IMR-90 (cell line): ENCODE measurements around the gene GPLD1. TPM values are rescaled to one million over a fixed set of nuclear protein-coding genes. Genes with fewer than 3 reads are reported as not detected.

Experiments used
- ATAC-seq: fragments of 200-7000 bp; cut with Tn5 transposase; 2 replicates; pipeline ENCODE4 v1.9.1; 2020; ENCODE audit warnings: low read depth, mild to moderate bottlenecking, moderate library complexity
- BruUV-seq: library from RNA; stranded (reverse); fragments of 400-500 nt; replicated peaks from 2 replicates; lab custom pipeline; 2021; lab: Mats Ljungman, UMichigan
- CTCF ChIA-PET: fragments of 300-600 bp; formaldehyde crosslinking; extraction: SDS; loops from one replicate; lab custom pipeline; 2021; ENCODE audit warnings: antibody characterized with exemption; lab: Yijun Ruan, JAX
- POLR2A ChIA-PET: fragments of 300-600 bp; sonication (Branson Sonifier 250); formaldehyde crosslinking; loops from one replicate; lab custom pipeline; 2022; ENCODE audit warnings: antibody characterized with exemption; ENCODE audit not compliant: unreplicated experiment; lab: Charles Lee
- DNase-seq: peaks from one replicate; pipeline ENCODE4 v3.0.0; 2013
- H2AFZ ChIP-seq: replicated peaks from 2 replicates; pipeline ENCODE3; 2013; ENCODE audit warnings: low read length, mild to moderate bottlenecking; ENCODE audit not compliant: poor library complexity
- H2AK5ac ChIP-seq: 2 replicates; pipeline ENCODE4 v1.6.1; 2013; ENCODE audit warnings: low read depth, low read length, inconsistent platforms
- H2AK9ac ChIP-seq: replicated peaks from 2 replicates; pipeline ENCODE3; 2013; ENCODE audit warnings: mild to moderate bottlenecking, low read depth, low read length, moderate library complexity; ENCODE audit not compliant: poor library complexity
- H2BK120ac ChIP-seq: 2 replicates; pipeline ENCODE4 v1.6.1; 2013; ENCODE audit warnings: low read depth, low read length, inconsistent platforms
- H2BK15ac ChIP-seq: 3 replicates; pipeline ENCODE4 v1.6.1; 2013; ENCODE audit warnings: low read depth, low read length, inconsistent platforms
- H2BK20ac ChIP-seq: 2 replicates; pipeline ENCODE4 v1.6.1; 2013; ENCODE audit warnings: low read depth, mild to moderate bottlenecking, inconsistent platforms, low read length, moderate library complexity
- H2BK5ac ChIP-seq: 2 replicates; pipeline ENCODE4 v1.6.1; 2013; ENCODE audit warnings: mild to moderate bottlenecking, low read depth, low read length, inconsistent platforms; ENCODE audit not compliant: poor library complexity, severe bottlenecking
- H3K14ac ChIP-seq: replicated peaks from 2 replicates; pipeline ENCODE4 v1.6.1; 2013; ENCODE audit warnings: low read depth, low read length, inconsistent platforms
- H3K18ac ChIP-seq: 2 replicates; pipeline ENCODE4 v1.6.1; 2013; ENCODE audit warnings: low read depth, low read length, control low read depth
- H3K23ac ChIP-seq: 2 replicates; pipeline ENCODE4 v1.6.1; 2013; ENCODE audit warnings: low read depth, low read length, inconsistent platforms
- H3K27ac ChIP-seq: 2 replicates; pipeline ENCODE4 v1.5.1; 2013; ENCODE audit warnings: mild to moderate bottlenecking, control low read depth, low read length; ENCODE audit not compliant: insufficient read depth
- H3K27me3 ChIP-seq: 2 replicates; pipeline ENCODE4 v1.6.1; 2013; ENCODE audit warnings: low read length; ENCODE audit not compliant: control insufficient read depth, insufficient read depth
- H3K36me3 ChIP-seq: 2 replicates; pipeline ENCODE4 v1.6.1; 2013; ENCODE audit warnings: low read length, mixed read lengths; ENCODE audit not compliant: control insufficient read depth, insufficient read depth
- H3K4ac ChIP-seq: 2 replicates; pipeline ENCODE4 v1.6.1; 2013; ENCODE audit warnings: low read depth, low read length, inconsistent platforms
- H3K4me1 ChIP-seq: 2 replicates; pipeline ENCODE4 v1.6.1; 2013; ENCODE audit warnings: low read length, mixed read lengths; ENCODE audit not compliant: control insufficient read depth, insufficient read depth
- H3K4me2 ChIP-seq: 2 replicates; pipeline ENCODE4 v1.6.1; 2013; ENCODE audit warnings: low read depth, mild to moderate bottlenecking, control low read depth, low read length, moderate library complexity
- H3K4me3 ChIP-seq: 2 replicates; pipeline ENCODE4 v1.5.1; 2013; ENCODE audit warnings: low read depth, mild to moderate bottlenecking, control low read depth, low read length, moderate library complexity; ENCODE audit not compliant: insufficient read depth
- H3K56ac ChIP-seq: 2 replicates; pipeline ENCODE4 v1.6.1; 2013; ENCODE audit warnings: low read length, inconsistent platforms; ENCODE audit not compliant: insufficient read depth; ENCODE audit errors: extremely low read depth
- H3K79me1 ChIP-seq, 2 experiments: 2 replicates each; pipeline ENCODE4 v1.6.1; 2013; ENCODE audit warnings: low read length in 2 of 2, inconsistent platforms in 1 of 2, low read depth in 1 of 2
- H3K9ac ChIP-seq: 2 replicates; pipeline ENCODE4 v1.6.1; 2013; ENCODE audit warnings: low read depth, low read length, control low read depth
- H3K9me1 ChIP-seq: 2 replicates; pipeline ENCODE4 v1.6.1; 2013; ENCODE audit warnings: low read length, inconsistent platforms; ENCODE audit not compliant: insufficient read depth
- H3K9me3 ChIP-seq: 2 replicates; pipeline ENCODE4 v1.6.1; 2013; ENCODE audit warnings: low read length; ENCODE audit not compliant: control insufficient read depth, insufficient read depth
- H4K20me1 ChIP-seq: 2 replicates; pipeline ENCODE4 v1.6.1; 2013; ENCODE audit warnings: low read length, inconsistent platforms; ENCODE audit not compliant: insufficient read depth
- H4K5ac ChIP-seq: 2 replicates; pipeline ENCODE4 v1.6.1; 2013; ENCODE audit warnings: mild to moderate bottlenecking, low read depth, low read length, control low read depth
- H4K8ac ChIP-seq, 2 experiments: 2 replicates each; pipeline ENCODE4 v1.6.1; 2013; ENCODE audit warnings: low read depth in 2 of 2, low read length in 2 of 2, control low read depth in 1 of 2, inconsistent platforms in 1 of 2
- H4K91ac ChIP-seq: 2 replicates; pipeline ENCODE4 v1.6.1; 2013; ENCODE audit warnings: low read depth, low read length, inconsistent platforms; ENCODE audit not compliant: insufficient read depth
- BHLHE40 ChIP-seq: fragments of 150-350 bp; IDR thresholded peaks from 2 replicates; pipeline ENCODE4 v1.6.1; 2016; ENCODE audit warnings: mild to moderate bottlenecking, low read depth, low read length
- MAZ ChIP-seq: IDR thresholded peaks from 2 replicates; pipeline ENCODE4 v1.6.1; 2012; ENCODE audit warnings: low read depth, mild to moderate bottlenecking, low read length, improper control_type of control experiment, moderate library complexity, borderline replicate concordance
- POLR2A ChIP-seq: IDR thresholded peaks from 2 replicates; pipeline ENCODE4 v1.6.1; 2012; ENCODE audit warnings: mild to moderate bottlenecking, low read depth, low read length
- RAD21 ChIP-seq: IDR thresholded peaks from 2 replicates; pipeline ENCODE4 v1.6.1; 2012; ENCODE audit warnings: low read length, improper control_type of control experiment
- RCOR1 ChIP-seq: IDR thresholded peaks from 2 replicates; pipeline ENCODE4 v1.6.1; 2012; ENCODE audit warnings: mild to moderate bottlenecking, low read length, improper control_type of control experiment; ENCODE audit not compliant: insufficient replicate concordance
- whole genome bisulfite sequencing, 2 experiments: methylation state at CpG; one replicate each; pipeline versions ENCODE4 v1.1.5 to v1.1.7; 2013; ENCODE audit warnings: missing lambda C conversion rate in 2 of 2; ENCODE audit not compliant: insufficient read length in 1 of 2; ENCODE audit errors: extremely low coverage in 2 of 2; 5-methylcytosine and 5-hydroxymethylcytosine counted together
- dilution Hi-C: fragments of 300-500 bp; cut with HindIII; formaldehyde crosslinking; loops from one replicate; pipeline ENCODE4 v1.14.3; 2018; ENCODE audit warnings: low sequenced_read_pairs; ENCODE audit not compliant: unreplicated experiment
- in situ Hi-C: fragments of 300-500 bp; cut with MboI; formaldehyde crosslinking; loops from 3 replicates; pipeline ENCODE4 v1.14.3; 2019; ENCODE audit warnings: low sequenced_read_pairs, inconsistent platforms, mixed read lengths
- intact Hi-C: fragments of 100-400 bp; cut with micrococcal nuclease; formaldehyde crosslinking; loops from 2 replicates; pipeline ENCODE4 v1.10.0; 2022
- polyA plus RNA-seq, 3 experiments: library from polyadenylated mRNA; depleted of rRNA; stranded (reverse); fragments of >200 nt; gene quantifications; 2 replicates each; pipeline ENCODE4 v1.2.3, GENCODE V29; 2012; ENCODE audit warnings: low replicate concordance in 1 of 3
- total RNA-seq: library from RNA; depleted of rRNA; stranded (reverse); fragments of >200 nt; gene quantifications from 2 replicates; pipeline ENCODE4 v1.2.3, GENCODE V29; 2012

The GPLD1 gene
- total and polyA plus RNA-seq, 2 of the 4 experiments (the other 2 are of a cell fraction) = 0.05 to 0.18 TPM

GRCh38 chr6:24476631-24477030, 12.7 kb downstream of the GPLD1 start:
- Histone ChIP-seq H4K8ac (no peak overlapping the region), H3K56ac (no peak overlapping the region), H2BK15ac (no peak overlapping the region), H3K4me3 (no peak overlapping the region), H3K18ac (no peak overlapping the region), H2AK9ac (no peak overlapping the region), H2BK120ac (no peak overlapping the region), H3K4ac (no peak overlapping the region), H3K9me3 (no peaks in the 10 kb centered on the region), H3K36me3 (no peaks in the 10 kb centered on the region), H2AFZ (no peak overlapping the region), H3K79me1 (no peaks in the 10 kb centered on the region), H3K27ac (no peak overlapping the region), H3K23ac (no peak overlapping the region), H2BK20ac (no peak overlapping the region), H3K27me3 (no peaks in the 10 kb centered on the region; the same call in 1 of the 2 replicates), H3K14ac (no peak overlapping the region), H2BK5ac (no peak overlapping the region), H2AK5ac (no peak overlapping the region), H3K4me1 (no peaks in the 10 kb centered on the region), H4K91ac (no peak overlapping the region), H4K20me1 (no peaks in the 10 kb centered on the region), H4K5ac (no peak overlapping the region), H3K9ac (no peak overlapping the region), H3K9me1 (no peaks in the 10 kb centered on the region), H3K4me2 (no peak overlapping the region)
- ATAC-seq (no peak), DNase-seq (no peak)
- no peak for TF ChIP-seq RCOR1
- TF ChIP-seq POLR2A = no peak
- TF ChIP-seq BHLHE40 = no peak
- TF ChIP-seq RAD21 = no peak
- no peak for TF ChIP-seq MAZ
- 50% methylated on average over 1 of the region's 6 CpGs; no CpG with 5 or more reads in 1 of the 2 experiments for WGBS, 2 experiments
- in situ Hi-C loops = no loop called here
- ChIA-PET POLR2A (no interaction called here), CTCF (no interaction called here)
- BruUV-seq = no TSS peak
- intact Hi-C loops = no loop called here
- dilution Hi-C loops = no loop called here
